Activated naive CD4-positive, alpha-beta T cell treated with anti-CD3 and anti-CD28 coated beads for 36 hours (primary cell): ENCODE data around the gene DNAH8. TPM values are rescaled to one million over a fixed set of nuclear protein-coding genes. Genes with fewer than 3 reads are reported as not detected.
A peak's percentile ranks its signal among the peaks of the same experiment; 100 is the strongest.

Source experiments
- CTCF ChIA-PET: fragments of 350-600 bp; sonication (Branson Sonifier 250); formaldehyde crosslinking; loops from one replicate; lab custom pipeline; 2021; ENCODE audit warnings: antibody characterized with exemption; lab: Charles Lee
- DNase-seq: peaks from one replicate; pipeline ENCODE4 v3.0.0-alpha.2; 2020
- H3K27ac Mint-ChIP-seq: one replicate; pipeline ENCODE4 v1.8.0; 2021; ENCODE audit warnings: mild to moderate bottlenecking, mixed read lengths
- H3K27me3 Mint-ChIP-seq: one replicate; pipeline ENCODE4 v1.8.0; 2021; ENCODE audit warnings: low read depth, mixed read lengths
- H3K36me3 Mint-ChIP-seq: one replicate; pipeline ENCODE4 v1.8.0; 2021; ENCODE audit warnings: low read depth, mixed read lengths
- H3K4me1 Mint-ChIP-seq: one replicate; pipeline ENCODE4 v1.8.0; 2021; ENCODE audit warnings: low read depth, mixed read lengths
- H3K4me3 Mint-ChIP-seq: one replicate; pipeline ENCODE4 v1.8.0; 2021; ENCODE audit warnings: mild to moderate bottlenecking, moderate library complexity, mixed read lengths
- H3K9me3 Mint-ChIP-seq: one replicate; pipeline ENCODE4 v1.8.0; 2021; ENCODE audit warnings: mixed read lengths
- intact Hi-C: fragments of 100-400 bp; cut with micrococcal nuclease; formaldehyde crosslinking; loops from one replicate; pipeline ENCODE4 v1.15.1; 2023
- total RNA-seq, 2 experiments: library from RNA; stranded (reverse); gene quantifications; one replicate each; pipeline ENCODE4 v1.2.3, GENCODE V29; 2021

Gene DNAH8
- total RNA-seq, 2 experiments from 2014 or later, result 0.07 to 0.15 TPM

DNA sequence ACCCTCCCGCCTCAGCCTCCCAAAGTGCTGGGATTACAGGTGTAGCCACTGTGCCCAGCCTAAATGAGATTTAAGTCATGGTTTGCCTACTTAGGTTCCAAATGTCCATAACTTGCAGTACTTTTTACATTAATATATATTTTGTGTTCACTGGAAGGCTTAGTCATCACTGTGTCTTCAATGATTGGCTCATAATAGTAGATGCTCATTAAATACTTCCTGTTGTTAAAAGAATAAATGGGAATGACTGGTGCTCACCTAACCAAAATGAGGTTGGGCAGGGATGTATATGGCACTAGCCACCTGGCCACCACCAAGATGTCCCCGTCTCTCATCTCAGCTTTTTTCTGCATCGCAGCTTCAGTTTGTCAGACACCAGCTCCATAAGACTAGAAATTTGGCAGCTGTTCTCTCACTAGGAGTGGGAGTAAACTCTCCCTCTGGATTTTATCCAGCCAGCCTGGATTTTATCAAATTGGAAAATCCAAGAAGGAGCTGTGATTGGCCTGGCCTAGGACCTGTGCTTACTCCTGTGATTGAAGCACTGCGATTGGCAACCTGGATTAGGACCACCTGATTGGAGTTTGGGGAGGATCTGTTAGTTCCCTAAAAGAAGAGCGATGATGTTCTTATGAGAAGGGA is 11.0 kb upstream of the DNAH8 start:
- peaks cover 13% of the 10 kb centered on the region for H3K9me3 Mint-ChIP-seq
- H3K4me1 Mint-ChIP-seq, result peaks cover 28% of the 10 kb centered on the region
- intact Hi-C loops, result loop anchor here (1.0 to 2.0 kb wide), 3 partner anchors 32 to 411 kb away; partner anchors contain the start of genes BTBD9 and SAYSD1
- H3K36me3 Mint-ChIP-seq, result peaks cover 32% of the 10 kb centered on the region
- no peak overlapping the region for H3K4me3 Mint-ChIP-seq
- no peak for DNase-seq
- no peak overlapping the region for H3K27ac Mint-ChIP-seq
- CTCF ChIA-PET, result no interaction called here
- peaks cover 10% of the 10 kb centered on the region for H3K27me3 Mint-ChIP-seq

DNA sequence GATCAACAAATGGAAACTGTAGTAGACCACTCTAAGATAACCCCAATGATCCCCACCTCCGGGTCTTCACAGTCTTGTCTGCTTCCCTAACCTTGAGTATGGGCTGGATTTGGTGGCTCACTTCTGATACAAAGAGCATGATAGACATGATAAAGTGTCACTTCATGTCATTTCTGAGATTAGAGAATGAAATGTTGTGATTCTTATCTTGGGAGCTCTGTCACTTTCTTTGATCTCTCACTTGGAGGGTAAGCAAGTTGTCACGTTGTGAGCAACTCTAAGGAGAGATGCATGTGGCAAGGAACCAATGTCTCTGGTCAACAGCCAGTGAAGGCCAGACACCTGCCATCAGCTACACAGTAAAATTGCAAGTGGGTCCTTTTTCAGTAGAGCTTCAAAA is 9.2 kb upstream of the DNAH8 start:
- peaks cover 12% of the 10 kb centered on the region for H3K27me3 Mint-ChIP-seq
- H3K27ac Mint-ChIP-seq, result no peak overlapping the region
- CTCF ChIA-PET, result interaction anchor here (0.6 kb wide), 1 partner anchor 67 kb away, joined by 3 read pairs; no protein-coding TSS in a partner anchor
- DNase-seq, result no peak
- intact Hi-C loops, result no loop called here
- peaks cover 3% of the 10 kb centered on the region for H3K9me3 Mint-ChIP-seq
- peaks cover 16% of the 10 kb centered on the region for H3K36me3 Mint-ChIP-seq
- peaks cover 15% of the 10 kb centered on the region for H3K4me1 Mint-ChIP-seq
- H3K4me3 Mint-ChIP-seq, result no peak overlapping the region

DNA sequence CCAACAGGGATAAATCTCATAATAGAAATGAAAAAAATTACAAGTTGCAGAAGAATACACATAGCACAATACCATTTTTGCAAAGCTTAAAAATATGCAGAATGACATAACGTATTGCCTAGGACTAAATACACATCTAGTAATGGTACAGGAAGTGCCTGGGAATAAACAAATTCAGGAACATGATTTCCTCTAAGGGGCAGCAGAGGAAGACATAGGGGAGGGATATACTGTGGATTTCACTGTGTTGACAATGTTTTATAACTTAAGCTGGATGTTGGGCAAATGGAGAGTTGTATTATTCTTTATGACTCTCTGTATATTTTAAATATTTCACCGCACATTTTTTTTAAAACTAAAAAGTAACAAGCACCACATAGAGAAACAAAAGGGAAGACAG is 6.6 kb upstream of the DNAH8 start:
- Mint-ChIP-seq H3K4me1 (peaks cover 1% of the 10 kb centered on the region), H3K9me3 (no peaks in the 10 kb centered on the region), H3K27ac (no peak overlapping the region), H3K36me3 (no peaks in the 10 kb centered on the region), H3K27me3 (peaks cover 15% of the 10 kb centered on the region), H3K4me3 (no peak overlapping the region)
- intact Hi-C loops, result no loop called here
- no peak for DNase-seq
- CTCF ChIA-PET, result no interaction called here

DNA sequence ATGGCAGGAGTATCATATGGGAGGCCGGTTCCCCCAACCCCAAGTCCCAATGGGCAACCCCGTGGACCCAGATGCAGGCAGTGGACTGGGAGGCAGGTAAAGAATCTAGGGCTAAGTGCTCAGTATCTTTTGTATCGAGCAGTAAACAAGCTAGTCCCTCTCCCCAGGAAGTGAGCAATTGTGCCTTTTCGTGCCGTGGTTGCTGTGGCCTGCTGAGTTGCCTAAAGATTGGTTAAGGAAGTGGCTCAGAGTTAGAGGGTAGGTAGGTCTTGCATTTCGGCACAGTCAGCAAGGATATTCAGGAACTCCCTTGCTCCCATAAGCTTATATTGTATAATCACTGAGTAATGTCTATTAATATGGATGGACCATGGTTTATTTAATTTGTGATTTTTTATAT is 1.3 kb upstream of the DNAH8 start:
- H3K4me3 Mint-ChIP-seq, result no peak overlapping the region

DNA sequence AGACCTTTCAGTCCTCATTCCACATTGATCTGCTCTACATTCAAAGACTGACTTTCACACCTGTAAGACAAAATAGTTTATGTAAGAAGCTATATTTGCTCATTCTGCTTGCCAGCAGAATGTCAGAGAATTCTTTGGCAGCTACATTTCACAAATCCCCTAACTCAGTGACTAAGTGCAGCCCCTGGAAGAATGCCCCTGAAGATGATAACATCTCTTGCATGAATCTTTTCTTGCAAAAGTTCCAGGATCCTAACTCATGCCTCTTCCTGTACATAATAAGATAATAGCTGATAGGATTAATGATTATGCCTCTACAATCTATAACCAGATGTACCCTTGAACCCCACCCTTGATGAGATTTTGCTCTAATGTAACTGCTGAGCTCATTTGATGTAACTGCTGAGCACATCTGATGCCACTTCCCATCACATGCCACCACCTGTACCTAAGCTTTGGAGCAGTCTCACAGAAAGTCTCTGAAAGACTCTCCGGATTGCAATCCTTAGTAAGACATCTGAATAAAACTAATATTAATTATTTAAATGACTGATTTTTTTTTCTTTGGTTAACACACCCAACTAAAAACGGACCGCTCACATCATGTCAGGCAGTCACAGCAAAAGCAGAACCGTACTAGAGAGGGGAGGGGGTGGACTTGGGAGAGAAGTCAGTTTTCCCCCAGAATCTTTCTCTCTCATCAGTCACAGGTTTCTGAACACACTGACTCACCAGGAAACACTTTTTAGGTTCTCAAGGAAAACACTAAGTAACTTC is 684 bp upstream of the DNAH8 start:
- Mint-ChIP-seq H3K36me3 (no peaks in the 10 kb centered on the region), H3K27ac (peak overlapping the region; percentile 25), H3K27me3 (peaks cover 24% of the 10 kb centered on the region), H3K9me3 (no peaks in the 10 kb centered on the region), H3K4me1 (peaks cover 17% of the 10 kb centered on the region), H3K4me3 (peak overlapping the region; percentile 26)
- CTCF ChIA-PET, result interaction anchor here (0.6 to 2.3 kb wide), 4 partner anchors 10 to 393 kb away, joined by 3 to 8 read pairs (median 3); no protein-coding TSS in a partner anchor
- DNase-seq, result peak; percentile 24
- intact Hi-C loops, result loop anchor here (2.0 to 5.0 kb wide), 3 partner anchors 38 to 142 kb away; no protein-coding TSS in a partner anchor

More for the DNA sequence above, 1.3 kb upstream of the DNAH8 start:
- intact Hi-C loops, result loop anchor here (2.0 to 5.0 kb wide), 3 partner anchors 38 to 142 kb away; no protein-coding TSS in a partner anchor
- Mint-ChIP-seq H3K4me1 (peaks cover 17% of the 10 kb centered on the region), H3K27ac (no peak overlapping the region), H3K27me3 (peaks cover 18% of the 10 kb centered on the region), H3K9me3 (no peaks in the 10 kb centered on the region), H3K36me3 (no peaks in the 10 kb centered on the region)
- peak; percentile 77 for DNase-seq
- CTCF ChIA-PET, result interaction anchor here (0.6 to 2.3 kb wide), 3 partner anchors 11 to 393 kb away, joined by 3 to 8 read pairs (median 3); no protein-coding TSS in a partner anchor

DNA sequence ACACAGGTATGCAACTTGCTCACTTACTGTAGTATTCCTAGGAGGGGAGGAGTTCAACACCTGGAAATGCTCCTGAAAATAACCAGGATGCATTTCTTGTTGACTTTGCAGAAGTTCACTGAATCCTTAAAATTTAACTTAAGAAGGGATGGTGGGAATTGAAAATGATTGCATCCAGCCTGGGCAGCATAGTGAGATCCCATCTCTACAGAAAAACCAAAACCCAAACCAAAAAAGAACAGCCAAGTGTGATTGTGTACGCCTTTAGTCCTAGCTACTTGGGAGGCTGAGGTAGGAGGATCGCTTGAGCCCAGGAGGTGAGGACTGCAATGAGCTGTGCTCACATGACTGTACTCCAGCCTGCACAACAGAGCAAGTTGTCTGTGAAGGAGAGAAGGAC is 1.7 kb downstream of the DNAH8 start:
- Mint-ChIP-seq H3K9me3 (peaks cover 1% of the 10 kb centered on the region), H3K27ac (no peak overlapping the region), H3K4me1 (peaks cover 17% of the 10 kb centered on the region), H3K27me3 (peaks cover 31% of the 10 kb centered on the region), H3K36me3 (no peaks in the 10 kb centered on the region), H3K4me3 (no peak overlapping the region)
- CTCF ChIA-PET, result interaction anchor here (0.7 kb wide), 1 partner anchor 354 kb away, joined by 3 read pairs; no protein-coding TSS in a partner anchor
- intact Hi-C loops, result no loop called here
- DNase-seq, result no peak

DNA sequence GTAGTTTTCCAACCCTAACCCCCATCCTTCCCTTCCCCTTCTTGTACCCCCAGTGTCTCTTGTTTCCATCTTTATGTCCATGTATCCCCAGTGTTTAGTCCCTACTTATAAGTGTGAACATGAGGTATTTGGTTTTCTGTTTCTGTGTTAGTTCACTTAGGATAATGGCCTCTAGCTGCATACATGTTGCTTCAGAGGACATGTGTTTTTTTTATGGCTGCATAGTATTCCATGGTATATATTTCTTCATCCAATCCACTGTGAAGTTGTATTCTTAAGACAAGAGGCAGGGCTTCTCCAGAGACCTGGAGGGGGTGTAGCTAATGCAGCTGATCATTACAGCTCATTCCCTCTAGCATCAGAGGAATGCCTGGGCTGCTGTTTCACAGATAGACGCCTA is 4.2 kb downstream of the DNAH8 start:
- CTCF ChIA-PET, result no interaction called here
- peaks cover 28% of the 10 kb centered on the region for H3K27me3 Mint-ChIP-seq

DNA sequence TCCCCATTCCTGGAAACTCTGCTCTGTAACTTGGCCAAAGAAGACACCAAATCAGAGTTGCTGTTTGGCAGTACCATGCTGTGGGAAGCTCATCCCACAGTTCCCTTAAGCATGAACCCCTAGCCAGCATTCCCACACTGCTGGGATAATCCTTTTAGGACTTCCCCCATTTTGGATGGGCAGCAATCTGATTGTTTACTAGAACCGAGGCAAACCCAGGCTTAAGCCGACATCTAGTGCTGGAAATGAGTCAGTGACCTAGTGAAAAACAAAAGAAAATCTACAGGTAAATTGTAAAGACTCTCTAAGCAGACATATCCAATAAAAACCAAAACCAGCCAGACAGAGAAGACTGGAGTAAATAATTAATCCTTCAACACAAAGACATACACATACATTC is 5.2 kb downstream of the DNAH8 start:
- Mint-ChIP-seq H3K9me3 (peaks cover 1% of the 10 kb centered on the region), H3K27ac (no peak overlapping the region), H3K4me1 (peaks cover 5% of the 10 kb centered on the region), H3K27me3 (peaks cover 28% of the 10 kb centered on the region), H3K36me3 (no peaks in the 10 kb centered on the region), H3K4me3 (no peak overlapping the region)
- CTCF ChIA-PET, result no interaction called here
- DNase-seq, result no peak
- intact Hi-C loops, result no loop called here

More for the DNA sequence above, 4.2 kb downstream of the DNAH8 start:
- Mint-ChIP-seq H3K4me3 (no peak overlapping the region), H3K4me1 (peaks cover 9% of the 10 kb centered on the region), H3K36me3 (no peaks in the 10 kb centered on the region), H3K27ac (no peak overlapping the region), H3K9me3 (peaks cover 1% of the 10 kb centered on the region)
- intact Hi-C loops, result no loop called here
- DNase-seq, result no peak

DNA sequence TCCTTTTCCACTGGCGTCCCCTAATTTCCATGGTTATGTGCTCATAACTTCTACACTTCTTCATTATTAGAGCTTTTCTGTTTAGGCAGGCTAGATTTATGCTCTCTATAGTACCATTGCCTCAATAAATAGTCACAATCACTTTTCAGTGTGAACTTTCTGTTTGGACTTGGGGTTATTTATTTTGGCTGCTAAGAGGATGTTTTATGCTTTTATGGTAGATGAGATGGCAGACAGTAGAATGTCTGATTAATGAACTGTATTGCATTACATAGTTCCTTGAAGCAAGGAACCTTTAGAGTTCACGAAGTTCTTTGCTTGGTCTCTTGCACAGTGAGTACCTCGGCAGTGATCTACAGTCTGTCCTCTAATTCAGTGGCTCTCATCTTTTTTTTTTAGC is 6.9 kb downstream of the DNAH8 start:
- no peaks in the 10 kb centered on the region for H3K36me3 Mint-ChIP-seq
- DNase-seq, result no peak
- peaks cover 19% of the 10 kb centered on the region for H3K27me3 Mint-ChIP-seq
- CTCF ChIA-PET, result no interaction called here
- H3K4me1 Mint-ChIP-seq, result peaks cover 9% of the 10 kb centered on the region
- no peak overlapping the region for H3K27ac Mint-ChIP-seq
- H3K9me3 Mint-ChIP-seq, result peaks cover 1% of the 10 kb centered on the region
- intact Hi-C loops, result no loop called here
- H3K4me3 Mint-ChIP-seq, result no peak overlapping the region

DNA sequence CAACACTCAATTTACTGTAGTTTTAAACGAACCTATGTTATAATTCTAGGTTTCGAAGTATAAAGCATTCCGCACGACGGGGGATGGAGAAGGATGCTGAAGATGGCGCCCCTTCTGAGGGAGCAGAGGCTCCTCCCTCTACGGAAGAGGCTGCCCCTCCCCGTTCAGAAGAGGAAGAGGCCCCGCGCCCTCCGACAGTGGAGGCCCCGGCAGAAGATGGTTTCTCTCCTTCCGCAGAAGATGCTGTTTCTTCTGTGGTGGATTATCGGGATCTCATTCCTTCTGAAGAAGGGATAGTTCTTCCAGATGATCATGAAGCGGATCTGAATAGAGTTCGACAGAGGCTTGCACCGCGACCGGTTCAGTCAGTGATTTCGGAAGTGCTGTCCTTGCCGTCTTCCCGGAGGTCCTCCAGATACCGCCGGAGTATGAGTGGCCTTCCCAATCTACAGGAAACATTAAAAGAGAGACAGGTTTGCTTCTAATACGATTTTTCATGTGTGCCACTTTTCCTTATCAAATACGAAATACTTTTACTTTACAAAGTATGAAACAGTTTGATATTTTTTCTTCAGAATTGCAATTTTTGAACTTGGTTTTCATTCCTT is 7.7 kb downstream of the DNAH8 start:
- no peak overlapping the region for H3K4me3 Mint-ChIP-seq
- intact Hi-C loops, result no loop called here
- DNase-seq, result no peak
- H3K9me3 Mint-ChIP-seq, result peaks cover 1% of the 10 kb centered on the region
- no peak overlapping the region for H3K27ac Mint-ChIP-seq
- CTCF ChIA-PET, result no interaction called here
- H3K4me1 Mint-ChIP-seq, result peaks cover 9% of the 10 kb centered on the region
- H3K27me3 Mint-ChIP-seq, result peaks cover 18% of the 10 kb centered on the region
- no peaks in the 10 kb centered on the region for H3K36me3 Mint-ChIP-seq

DNA sequence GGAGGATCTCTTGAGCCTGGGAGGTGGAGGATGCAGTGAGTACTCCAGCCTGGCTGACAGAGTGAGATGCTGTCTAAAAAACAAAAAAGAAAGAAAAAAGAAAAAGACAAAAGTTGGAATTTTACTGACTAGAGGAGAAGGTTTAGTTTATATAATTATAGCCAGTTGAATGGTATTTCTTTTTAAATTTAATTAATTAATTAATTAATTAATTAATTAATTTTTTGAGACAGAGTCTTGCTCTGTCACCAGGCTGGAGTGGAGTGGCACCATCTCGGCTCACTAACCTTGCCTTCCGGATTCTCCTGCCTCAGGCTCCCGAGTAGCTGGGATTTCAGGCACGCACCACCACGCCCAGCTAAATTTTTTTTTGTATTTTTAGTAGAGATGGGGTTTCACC is 8.7 kb downstream of the DNAH8 start:
- intact Hi-C loops, result no loop called here
- no peaks in the 10 kb centered on the region for H3K36me3 Mint-ChIP-seq
- H3K27ac Mint-ChIP-seq, result peak overlapping the region; percentile 54
- H3K27me3 Mint-ChIP-seq, result peaks cover 16% of the 10 kb centered on the region
- no peak overlapping the region for H3K4me3 Mint-ChIP-seq
- peaks cover 9% of the 10 kb centered on the region for H3K4me1 Mint-ChIP-seq
- peaks cover 1% of the 10 kb centered on the region for H3K9me3 Mint-ChIP-seq
- CTCF ChIA-PET, result interaction anchor here (1.1 kb wide), 1 partner anchor 9 kb away, joined by 8 read pairs; the partner anchor contains the start of gene DNAH8
- DNase-seq, result no peak

DNA sequence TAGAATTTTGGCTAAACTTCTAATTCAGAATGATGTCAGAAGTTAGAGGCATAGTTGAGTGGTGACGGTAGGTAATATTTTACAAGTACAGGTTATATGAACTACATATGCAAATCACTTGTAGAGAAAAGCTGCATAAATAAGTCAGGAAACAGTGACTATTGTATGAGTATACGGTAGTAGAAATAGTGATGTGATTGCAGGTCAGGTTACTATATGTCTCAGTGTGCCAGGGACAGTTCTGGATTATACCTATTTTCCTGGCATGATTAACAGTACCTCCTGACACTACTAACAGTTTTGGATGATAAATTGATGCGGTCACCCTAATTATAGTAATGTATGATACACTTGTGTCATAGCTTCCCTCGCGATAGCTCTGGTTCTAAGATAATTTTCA is 9.2 kb downstream of the DNAH8 start:
- intact Hi-C loops, result no loop called here
- H3K4me1 Mint-ChIP-seq, result peaks cover 9% of the 10 kb centered on the region
- H3K27me3 Mint-ChIP-seq, result peaks cover 11% of the 10 kb centered on the region
- no peak for DNase-seq
- H3K9me3 Mint-ChIP-seq, result peaks cover 1% of the 10 kb centered on the region
- CTCF ChIA-PET, result interaction anchor here (1.1 kb wide), 1 partner anchor 9 kb away, joined by 8 read pairs; the partner anchor contains the start of gene DNAH8
- peak overlapping the region; percentile 5 for H3K27ac Mint-ChIP-seq
- H3K4me3 Mint-ChIP-seq, result no peak overlapping the region
- no peaks in the 10 kb centered on the region for H3K36me3 Mint-ChIP-seq
